Liver (tissue), 9 donors: ENCODE measurements around the gene COX19. TPM values are rescaled to one million over a fixed set of nuclear protein-coding genes. Genes with fewer than 3 reads are reported as not detected.

Experiments used
- DNase-seq: peaks from one replicate; pipeline ENCODE4 v3.0.0-alpha.2; 2017; ENCODE audit warnings: low spot score
- H3K27ac ChIP-seq, 2 donors: one replicate each; pipeline ENCODE4 v1.7.0; 2013; ENCODE audit warnings: inconsistent platforms in 2 of 2, low read length in 2 of 2, control low read depth in 1 of 2, low read depth in 1 of 2, mild to moderate bottlenecking in 1 of 2
- H3K27me3 ChIP-seq, 4 donors: one replicate each; pipeline versions ENCODE4 v1.6.1 to v1.7.0; 2013; ENCODE audit warnings: low read length in 3 of 4, inconsistent platforms in 1 of 4, mild to moderate bottlenecking in 1 of 4, moderate library complexity in 1 of 4; ENCODE audit not compliant: control insufficient read depth in 4 of 4, insufficient read depth in 4 of 4
- H3K36me3 ChIP-seq, 4 donors: one replicate each; pipeline versions ENCODE4 v1.6.1 to v1.7.0; 2013; ENCODE audit warnings: low read length in 3 of 4, mild to moderate bottlenecking in 3 of 4, low read depth in 1 of 4, moderate library complexity in 1 of 4; ENCODE audit not compliant: control insufficient read depth in 4 of 4, insufficient read depth in 3 of 4
- H3K4me1 ChIP-seq, 4 donors: one replicate each; pipeline versions ENCODE4 v1.6.1 to v1.7.0; 2013; ENCODE audit warnings: low read length in 3 of 4, mild to moderate bottlenecking in 3 of 4, moderate library complexity in 1 of 4; ENCODE audit not compliant: control insufficient read depth in 4 of 4, insufficient read depth in 4 of 4
- H3K4me3 ChIP-seq, 3 donors: one replicate each; pipeline versions ENCODE4 v1.6.1 to v1.7.0; 2013; ENCODE audit warnings: low read length in 3 of 3, control low read depth in 1 of 3, low read depth in 1 of 3, mild to moderate bottlenecking in 1 of 3
- H3K9ac ChIP-seq, 2 donors: one replicate each; pipeline ENCODE4 v1.7.0; 2013; ENCODE audit warnings: low read length in 2 of 2, mild to moderate bottlenecking in 2 of 2, moderate library complexity in 2 of 2, control low read depth in 1 of 2, low read depth in 1 of 2
- H3K9me3 ChIP-seq, 4 donors: one replicate each; pipeline versions ENCODE4 v1.6.1 to v1.7.0; 2013; ENCODE audit warnings: low read length in 3 of 4; ENCODE audit not compliant: control insufficient read depth in 4 of 4
- ATF3 ChIP-seq: IDR thresholded peaks from 2 replicates; pipeline ENCODE4 v1.6.1; 2016; ENCODE audit warnings: antibody characterized with exemption
- CTCF ChIP-seq: fragments of 150-350 bp; IDR thresholded peaks from 2 replicates; pipeline ENCODE4 v1.5.1; 2017; ENCODE audit warnings: improper control_type of control experiment, low read depth, low read length; ENCODE audit not compliant: missing input control
- EGR1 ChIP-seq, 2 donors: IDR thresholded peaks; 2 replicates each; pipeline ENCODE4 v1.6.1; 2016 to 2018; ENCODE audit warnings: antibody characterized with exemption in 2 of 2, low read depth in 2 of 2
- FOXA2 ChIP-seq: IDR thresholded peaks from 2 replicates; pipeline ENCODE4 v1.6.1; 2016; ENCODE audit warnings: antibody characterized with exemption
- GABPA ChIP-seq, 2 donors: IDR thresholded peaks in 1 of 2; conservative IDR thresholded peaks in 1 of 2; 2 replicates each; pipeline ENCODE4 v1.6.1; 2016; ENCODE audit warnings: antibody characterized with exemption in 2 of 2, mild to moderate bottlenecking in 1 of 2, moderate library complexity in 1 of 2
- HNF4A ChIP-seq, 2 donors: conservative IDR thresholded peaks; 2 replicates each; pipeline ENCODE4 v1.6.1; 2016; ENCODE audit warnings: antibody characterized with exemption in 2 of 2, mild to moderate bottlenecking in 2 of 2
- HNF4G ChIP-seq: IDR thresholded peaks from 2 replicates; pipeline ENCODE4 v1.6.1; 2016; ENCODE audit warnings: antibody characterized with exemption
- JUND ChIP-seq, 2 donors: IDR thresholded peaks; 2 replicates each; pipeline ENCODE4 v1.6.1; 2016; ENCODE audit warnings: antibody characterized with exemption in 2 of 2
- MAX ChIP-seq: IDR thresholded peaks from 2 replicates; pipeline ENCODE4 v1.6.1; 2016; ENCODE audit warnings: antibody characterized with exemption
- NR2F2 ChIP-seq: IDR thresholded peaks from 2 replicates; pipeline ENCODE4 v1.6.1; 2016; ENCODE audit warnings: antibody characterized with exemption
- RAD21 ChIP-seq, 2 donors: IDR thresholded peaks; 2 replicates each; pipeline ENCODE4 v1.6.1; 2016; ENCODE audit warnings: antibody characterized with exemption in 2 of 2, mild to moderate bottlenecking in 2 of 2
- REST ChIP-seq: IDR thresholded peaks from 2 replicates; pipeline ENCODE4 v1.6.1; 2016; ENCODE audit warnings: antibody characterized with exemption, mild to moderate bottlenecking
- RXRA ChIP-seq, 2 donors: IDR thresholded peaks; 2 replicates each; pipeline ENCODE4 v1.6.1; 2017 to 2018; ENCODE audit warnings: antibody characterized with exemption in 2 of 2, mild to moderate bottlenecking in 1 of 2
- SP1 ChIP-seq: IDR thresholded peaks from 2 replicates; pipeline ENCODE4 v1.6.1; 2018; ENCODE audit warnings: antibody characterized with exemption, mild to moderate bottlenecking
- YY1 ChIP-seq: IDR thresholded peaks from 2 replicates; pipeline ENCODE4 v1.6.1; 2016; ENCODE audit warnings: antibody characterized with exemption, mild to moderate bottlenecking
- ZBTB33 ChIP-seq: IDR thresholded peaks from 2 replicates; pipeline ENCODE4 v1.6.1; 2016; ENCODE audit warnings: antibody characterized with exemption
- WGBS: extraction: QIAGEN DNeasy Blood & Tissue Kit; methylation state at CpG from one replicate; pipeline ENCODE4 v1.1.7; 2013; 5-methylcytosine and 5-hydroxymethylcytosine counted together
- polyA plus RNA-seq, 2 donors: library from polyadenylated mRNA; stranded (reverse) in 1 of 2; unstranded in 1 of 2; fragments of 200-250 nt in 1 of 2; fragments of >200 nt in 1 of 2; fragmentation: Nextera tagmentation in 1 of 2; extraction: Ambion mirVana in 1 of 2; gene quantifications; one replicate each; pipeline versions ENCODE4 v1.2.1 to v1.2.3, GENCODE V29; 2013 to 2015
- total RNA-seq, 2 donors: library from RNA; depleted of rRNA; stranded (reverse); fragments of >200 nt; gene quantifications; one replicate each; pipeline ENCODE4 v1.2.3, GENCODE V29; 2014
- donor health status: healthy.
- donor health status: healthy.
- donor health status: healthy.
- donor health status: healthy.
- donor health status: healthy.

The COX19 gene
- total and polyA plus RNA-seq, 4 donors: 2.2 to 9.8 (median 4.8) TPM

GRCh38 chr7:921581-922333 is 53.6 kb downstream of the COX19 start:
- DNase-seq: no peak

More at GRCh38 chr7:921581-922333, 53.6 kb downstream of the COX19 start:
- H3K36me3 ChIP-seq: peaks cover 0 to 3% (median 0%) of the 10 kb centered on the region in 4 donors
- H3K27ac ChIP-seq: no peak overlapping the region
- TF ChIP-seq GABPA (IDR thresholded peaks at IDR 0.05 in 1 of 2, conservative IDR thresholded peaks at IDR 0.05 in 1 of 2): no peak
- TF ChIP-seq SP1: no peak
- no peak for TF ChIP-seq YY1
- no peak for TF ChIP-seq HNF4A (conservative IDR thresholded peaks at IDR 0.05)
- no peak for TF ChIP-seq FOXA2
- no peak for TF ChIP-seq JUND (IDR thresholded peaks at IDR 0.05)
- no peak for TF ChIP-seq ATF3
- TF ChIP-seq MAX: no peak
- no peak for TF ChIP-seq NR2F2
- TF ChIP-seq REST: no peak
- TF ChIP-seq HNF4G: no peak
- TF ChIP-seq EGR1 (IDR thresholded peaks at IDR 0.05; ENCODE audit: low read depth in 2 of 2): no peak
- TF ChIP-seq ZBTB33: no peak
- no peak for TF ChIP-seq CTCF
- TF ChIP-seq RAD21 (IDR thresholded peaks at IDR 0.05): no peak
- no peak for TF ChIP-seq RXRA (IDR thresholded peaks at IDR 0.05)
- no peaks in the 10 kb centered on the region for H3K27me3 ChIP-seq
- peaks cover 0 to 6% (median 2%) of the 10 kb centered on the region in 4 donors for H3K4me1 ChIP-seq
- no peaks in the 10 kb centered on the region for H3K9me3 ChIP-seq
- H3K4me3 ChIP-seq: no peak overlapping the region
- no peak overlapping the region for H3K9ac ChIP-seq
- 69% methylated on average over 36 of the region's 36 CpGs for whole genome bisulfite sequencing
